AG10803 (cell line): ENCODE results near the gene SPDYE18.
"Not testable (repeated sequence)": the region's sequence is repeated elsewhere in the genome, so short reads cannot be mapped to it uniquely, and the experiment has no call there.

Experiments used
- DNase-seq: peaks from one replicate; pipeline ENCODE4 v3.0.0; 2010; ENCODE audit warnings: low read depth
- H3K4me3 ChIP-seq: 2 replicates; pipeline ENCODE4 v1.5.1; 2011; ENCODE audit warnings: mild to moderate bottlenecking, low read length, control low read depth

Gene SPDYE18

DNA sequence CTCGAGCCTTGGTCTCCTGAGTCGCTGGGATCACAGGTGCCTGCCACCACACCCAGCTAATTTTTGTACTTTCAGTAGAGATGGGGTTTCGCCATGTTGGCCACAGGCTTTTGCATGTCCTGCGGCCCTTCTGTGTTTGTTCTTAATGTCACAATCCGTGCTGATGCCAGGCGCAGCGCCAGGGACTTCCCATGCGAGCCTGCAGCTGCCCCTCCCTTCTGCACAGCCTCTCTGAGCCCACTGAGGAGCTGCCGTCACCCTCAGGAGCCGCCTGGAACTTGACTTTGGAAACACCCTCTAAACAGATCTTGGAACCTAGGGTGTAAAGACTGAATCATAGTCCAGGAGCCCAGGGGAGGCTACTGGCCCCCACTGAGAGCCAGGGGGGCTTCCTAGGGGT, 54.4 kb downstream of the SPDYE18 start:
- not testable (repeated sequence) for H3K4me3 ChIP-seq
- DNase-seq: peak; percentile 48

DNA sequence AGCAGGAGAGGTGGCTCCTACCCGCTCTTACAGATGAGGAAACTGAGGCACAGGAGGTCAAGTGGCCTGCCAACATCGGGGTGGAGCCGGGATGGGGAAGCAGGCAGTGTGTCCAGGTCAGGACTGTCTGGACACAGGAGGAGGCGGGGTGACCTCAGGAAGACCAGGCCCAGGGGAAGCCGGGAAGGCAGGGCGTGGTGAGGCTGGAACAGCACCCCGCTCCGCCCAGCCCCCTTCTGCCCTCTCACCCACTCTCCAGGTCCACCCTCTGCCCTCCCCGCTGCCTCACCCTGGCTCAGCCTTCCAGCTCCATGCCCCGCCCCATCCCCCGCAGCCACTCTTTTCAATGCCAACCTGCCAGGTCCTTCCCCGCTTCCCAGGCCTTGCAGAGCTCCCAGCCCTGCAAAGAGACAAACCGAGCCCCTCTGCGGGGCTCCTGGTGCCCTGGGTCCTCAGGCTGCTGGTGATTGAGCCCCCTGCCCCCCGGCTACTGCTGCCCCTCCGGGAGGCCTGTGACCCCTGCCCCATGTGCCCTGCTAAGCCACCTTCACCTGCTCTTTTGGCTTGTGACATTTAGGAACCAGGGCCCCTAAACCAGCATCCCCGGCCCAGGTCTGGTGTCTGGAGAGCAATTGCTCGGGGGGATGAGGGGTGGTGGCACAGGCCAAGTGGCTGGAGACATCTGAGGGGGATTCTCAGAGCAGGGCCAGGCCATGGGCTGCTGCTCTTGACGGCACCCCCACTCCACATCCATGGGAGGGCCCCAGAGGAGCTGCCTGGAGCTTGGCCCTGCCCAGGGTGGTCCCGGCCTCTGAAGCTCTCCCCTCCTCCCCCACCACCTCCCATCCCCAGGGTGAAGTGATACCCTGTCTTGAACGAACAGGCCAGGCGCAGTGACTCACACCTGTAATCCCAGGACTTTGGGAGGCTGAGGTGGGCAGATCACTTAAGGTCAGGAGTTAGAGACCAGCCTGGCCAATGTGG, 55.9 kb downstream of the SPDYE18 start:
- not testable (repeated sequence) for DNase-seq

DNA sequence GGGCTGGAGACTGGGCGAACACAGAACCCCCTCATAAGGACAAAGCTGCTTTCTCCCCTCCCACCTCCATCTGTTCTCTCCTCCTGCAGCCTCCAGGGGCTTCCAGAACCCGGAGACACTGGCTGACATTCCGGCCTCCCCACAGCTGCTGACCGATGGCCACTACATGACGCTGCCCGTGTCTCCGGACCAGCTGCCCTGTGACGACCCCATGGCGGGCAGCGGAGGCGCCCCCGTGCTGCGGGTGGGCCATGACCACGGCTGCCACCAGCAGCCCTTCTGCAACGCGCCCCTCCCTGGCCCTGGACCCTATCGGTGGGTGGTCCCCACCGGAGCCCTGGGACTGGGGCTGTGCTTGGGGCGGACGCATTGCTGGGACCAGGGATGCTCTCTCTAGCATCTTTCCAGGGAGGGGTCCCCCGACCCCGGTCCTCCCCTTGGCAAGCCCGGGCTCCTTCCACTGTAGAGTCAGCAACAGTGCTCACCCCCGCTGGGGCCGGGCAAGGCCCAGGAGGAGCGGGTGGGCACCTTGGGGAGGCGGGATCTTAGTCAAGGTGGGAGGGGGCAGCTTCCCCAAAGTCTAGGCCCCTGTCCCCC, 56.8 kb downstream of the SPDYE18 start:
- H3K4me3 ChIP-seq, DNase-seq: not testable (repeated sequence)

More for the DNA sequence above, 55.9 kb downstream of the SPDYE18 start:
- not testable (repeated sequence) for H3K4me3 ChIP-seq

DNA sequence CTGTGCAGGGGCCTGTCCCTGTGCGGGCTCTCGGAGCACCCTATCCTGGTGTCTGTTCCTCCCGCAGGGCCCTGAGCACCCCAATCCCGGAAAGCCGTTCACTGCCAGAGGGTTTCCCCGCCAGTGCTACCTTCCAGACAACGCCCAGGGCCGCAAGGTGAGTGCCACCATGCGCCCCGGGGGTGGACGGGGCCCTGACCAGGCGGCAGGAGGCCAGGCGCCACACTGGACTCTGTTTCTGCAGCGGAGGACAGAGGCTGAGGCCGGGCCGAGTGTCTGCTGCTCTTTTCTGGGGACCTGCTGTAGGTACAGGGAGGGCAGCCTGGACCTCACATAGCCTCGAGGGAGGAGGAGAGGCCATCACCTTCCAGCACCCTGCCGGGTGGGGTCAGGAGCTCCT, 58.2 kb downstream of the SPDYE18 start:
- not testable (repeated sequence) for DNase-seq, H3K4me3 ChIP-seq

DNA sequence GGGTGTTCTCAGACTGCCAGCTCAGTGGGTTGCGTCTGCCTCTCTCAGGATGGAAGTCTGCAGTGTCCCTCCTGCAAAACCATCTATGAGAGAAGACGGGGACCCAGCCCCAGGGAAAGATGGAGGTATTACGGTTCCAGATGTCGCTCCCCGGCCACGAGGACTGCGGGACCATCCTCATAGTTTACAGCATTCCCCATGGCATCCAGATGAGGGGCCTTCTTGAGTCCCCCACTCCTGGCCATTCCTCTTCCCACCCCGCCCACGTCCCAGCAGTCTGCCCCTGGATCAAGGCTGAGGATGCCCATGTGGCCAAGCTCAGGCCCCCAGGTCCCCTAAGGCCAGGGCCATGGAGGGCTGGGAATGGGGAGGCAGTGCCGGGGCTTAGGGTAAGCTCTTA, 59.1 kb downstream of the SPDYE18 start:
- H3K4me3 ChIP-seq, DNase-seq: not testable (repeated sequence)

GRCh38 chr7:77002678-77003233, 59.6 kb downstream of the SPDYE18 start:
- DNase-seq, H3K4me3 ChIP-seq: not testable (repeated sequence)

DNA sequence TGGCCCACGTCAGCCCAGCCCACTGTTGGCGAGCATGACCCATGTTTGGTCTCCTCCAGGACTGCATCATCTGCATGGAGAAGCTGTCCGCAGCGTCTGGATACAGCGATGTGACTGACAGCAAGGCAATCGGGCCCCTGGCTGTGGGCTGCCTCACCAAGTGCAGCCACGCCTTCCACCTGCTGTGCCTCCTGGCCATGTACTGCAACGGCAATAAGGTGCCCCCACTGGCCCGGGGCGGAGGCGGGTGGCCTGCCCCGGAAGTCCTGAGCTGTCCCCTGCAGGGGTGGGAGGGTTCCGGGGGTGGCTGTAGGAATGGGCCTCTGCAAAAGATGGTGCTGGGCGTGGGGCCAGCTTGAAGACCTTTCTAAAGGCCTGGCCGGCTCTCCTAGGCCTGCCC, 60.3 kb downstream of the SPDYE18 start:
- H3K4me3 ChIP-seq, DNase-seq: not testable (repeated sequence)
